ENCODE measurements around the gene EPHX1. TPM values are rescaled to one million over a fixed set of nuclear protein-coding genes. Genes with fewer than 3 reads are reported as not detected.
"Not testable (repeated sequence)": the region's sequence is repeated elsewhere in the genome, so short reads cannot be mapped to it uniquely, and the experiment has no call there.

Gene EPHX1
- total and polyA plus RNA-seq, 2 of the 8 experiments (the other 6 are each of a cell fraction or from before 2014, with no cell fraction given) = 45.3 to 79.1 TPM

DNA sequence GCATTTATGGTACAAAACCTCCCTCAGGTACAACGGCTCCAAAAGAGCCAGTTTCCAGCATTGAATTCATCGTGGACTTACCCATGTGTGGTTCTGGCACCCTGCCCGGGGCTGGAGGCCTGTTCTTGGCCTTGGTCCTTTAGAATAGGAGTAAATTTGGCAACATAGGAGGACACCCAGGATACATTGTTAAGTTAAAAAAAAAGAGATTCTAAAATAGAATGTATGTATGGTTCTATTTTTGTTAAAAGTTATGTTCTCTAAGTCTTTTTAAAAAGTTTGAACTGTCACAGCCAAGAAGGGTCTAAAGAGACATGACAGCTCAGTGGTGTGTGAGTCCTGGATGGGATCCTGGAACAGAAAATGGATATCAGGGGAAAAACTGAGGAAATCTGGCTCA, 25.9 kb downstream of the EPHX1 start:
- CTCF ChIA-PET (ENCODE audit: partially characterized antibody) = interaction anchor here (0.6 to 1.5 kb wide), 5 partner anchors 10 to 59 kb away, joined by 3 to 5 read pairs (median 3); partner anchors contain the start of gene SRP9
- POLR2A ChIA-PET (ENCODE audit: partially characterized antibody) = no interaction called here
- H2BK12ac ChIP-seq (ENCODE audit: low read depth, low read length) = no peak overlapping the region

DNA sequence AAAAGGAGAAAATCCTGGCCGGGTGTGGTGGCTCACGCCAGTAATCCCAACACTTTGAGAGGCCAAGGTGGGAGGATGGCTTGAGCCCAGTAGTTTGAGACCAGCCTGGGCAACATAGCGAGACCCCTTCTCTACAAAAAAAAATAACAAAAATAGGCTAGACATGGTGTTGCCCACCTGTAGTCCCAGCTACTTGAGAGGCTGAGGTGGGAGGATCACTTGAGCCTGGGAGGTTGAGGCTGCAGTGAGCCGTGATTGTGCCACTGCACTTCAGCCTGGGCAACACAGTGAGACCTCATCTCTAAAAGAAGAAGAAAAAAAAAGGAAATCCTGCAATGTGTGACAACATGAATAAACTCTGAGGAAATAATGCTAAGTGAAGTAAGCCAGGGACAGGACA, 26.4 kb downstream of the EPHX1 start:
- H3K27ac ChIP-seq (ENCODE audit: low read depth, low read length); FAIRE-seq; H2AK5ac ChIP-seq (ENCODE audit: low read depth, low read length); H4K91ac ChIP-seq (replicated peaks; ENCODE audit: insufficient read length, low read length); H3K4me1 ChIP-seq (replicated peaks in 1 of 4; ENCODE audit: control insufficient read depth in 3 of 4, insufficient read depth in 4 of 4, low read length in 3 of 4); H3K9ac ChIP-seq (replicated peaks in 1 of 4; ENCODE audit: extremely low read depth in 1 of 4, low read depth in 3 of 4, low read length in 3 of 4); POLR2A ChIA-PET (ENCODE audit: partially characterized antibody); H3K56ac ChIP-seq (replicated peaks; ENCODE audit: insufficient read length, low read depth, low read length); H2BK5ac ChIP-seq (ENCODE audit: low read depth, low read length); H2BK120ac ChIP-seq (replicated peaks; ENCODE audit: low read depth, low read length); H3K9me3 ChIP-seq (ENCODE audit: insufficient read depth in 2 of 2, low read depth in 1 of 2, low read length in 1 of 2); H3K18ac ChIP-seq (ENCODE audit: extremely low read depth, low read length); H4K8ac ChIP-seq (ENCODE audit: extremely low read depth, insufficient read depth, low read length); H3K4ac ChIP-seq (replicated peaks; ENCODE audit: insufficient read length, low read depth, low read length); H3K79me2 ChIP-seq (ENCODE audit: control insufficient read depth in 1 of 2, insufficient read depth in 2 of 2, low read length in 2 of 2); H3K79me1 ChIP-seq (ENCODE audit: low read depth, low read length); H2BK20ac ChIP-seq (ENCODE audit: low read length); H3K4me2 ChIP-seq (ENCODE audit: insufficient read depth in 1 of 2, low read depth in 2 of 2, low read length in 2 of 2); H3K23ac ChIP-seq (ENCODE audit: insufficient read length); H4K5ac ChIP-seq (ENCODE audit: insufficient read length, low read depth, low read length); H3K23me2 ChIP-seq (ENCODE audit: low read depth, low read length); H3K27me3 ChIP-seq (replicated peaks in 1 of 4; ENCODE audit: control insufficient read depth in 3 of 4, extremely low read depth in 1 of 4, insufficient read depth in 3 of 4, low read length in 3 of 4); H3K14ac ChIP-seq (ENCODE audit: insufficient read length); H2BK12ac ChIP-seq (ENCODE audit: low read depth, low read length); H4K20me1 ChIP-seq (replicated peaks in 1 of 2; ENCODE audit: control insufficient read depth in 1 of 2, insufficient read depth in 2 of 2, low read length in 2 of 2); H2BK15ac ChIP-seq (ENCODE audit: low read length); H3K4me3 ChIP-seq (ENCODE audit: extremely low read depth in 1 of 4, insufficient read depth in 2 of 4, low read depth in 3 of 4, low read length in 4 of 4); DNase-seq (ENCODE audit: low read depth in 1 of 2, low spot score in 2 of 2); H2AFZ ChIP-seq (ENCODE audit: low read length): not testable (repeated sequence)
- H3K36me3 ChIP-seq (ENCODE audit: control insufficient read depth in 2 of 4, insufficient read depth in 4 of 4, low read length in 3 of 4) = peaks cover 0 to 29% (median 13%) of the 10 kb centered on the region in 4 experiments; a peak in 5 of 8 replicates
- CTCF ChIA-PET (ENCODE audit: partially characterized antibody) = interaction anchor here (0.6 to 1.5 kb wide), 3 partner anchors 11 to 27 kb away, joined by 3 read pairs; no protein-coding TSS in a partner anchor
- WGBS, 2 experiments (ENCODE audit: extremely low coverage in 1 of 2, insufficient coverage in 1 of 2, insufficient read length in 1 of 2, insufficient replicate concordance in 2 of 2, low coverage in 1 of 2, low lambda C conversion rate in 2 of 2, missing lambda C conversion rate in 1 of 2) = 89% methylated on average over 4 of the region's 4 CpGs; no CpG with 5 or more reads in 1 of the 2 experiments

More for the DNA sequence above, 25.9 kb downstream of the EPHX1 start:
- no peak overlapping the region for H4K8ac ChIP-seq (ENCODE audit: extremely low read depth, insufficient read depth, low read length)
- H4K91ac ChIP-seq (replicated peaks; ENCODE audit: insufficient read length, low read length) = no peak overlapping the region
- H2AFZ ChIP-seq (ENCODE audit: low read length) = no peak overlapping the region
- H2BK15ac ChIP-seq (ENCODE audit: low read length) = no peak overlapping the region
- H3K27me3 ChIP-seq (replicated peaks in 1 of 4; ENCODE audit: control insufficient read depth in 3 of 4, extremely low read depth in 1 of 4, insufficient read depth in 3 of 4, low read length in 3 of 4) = no peaks in the 10 kb centered on the region
- no peaks in the 10 kb centered on the region; the same call in 1 of the 2 replicates for H3K23me2 ChIP-seq (ENCODE audit: low read depth, low read length)
- H3K4me1 ChIP-seq (replicated peaks in 1 of 4; ENCODE audit: control insufficient read depth in 3 of 4, insufficient read depth in 4 of 4, low read length in 3 of 4) = no peaks in the 10 kb centered on the region
- no peak for TF ChIP-seq EGR1 (IDR thresholded peaks at IDR 0.05; ENCODE audit: borderline replicate concordance, low read depth, low read length)
- H3K4ac ChIP-seq (replicated peaks; ENCODE audit: insufficient read length, low read depth, low read length) = no peak overlapping the region
- no peaks in the 10 kb centered on the region for H3K9me3 ChIP-seq (ENCODE audit: insufficient read depth in 2 of 2, low read depth in 1 of 2, low read length in 1 of 2)
- 92% methylated on average over 3 of the region's 3 CpGs; no CpG with 5 or more reads in 1 of the 2 experiments for WGBS, 2 experiments (ENCODE audit: extremely low coverage in 1 of 2, insufficient coverage in 1 of 2, insufficient read length in 1 of 2, insufficient replicate concordance in 2 of 2, low coverage in 1 of 2, low lambda C conversion rate in 2 of 2, missing lambda C conversion rate in 1 of 2)
- no peak overlapping the region for H3K4me3 ChIP-seq (ENCODE audit: extremely low read depth in 1 of 4, insufficient read depth in 2 of 4, low read depth in 3 of 4, low read length in 4 of 4)
- no peak overlapping the region for H2BK20ac ChIP-seq (ENCODE audit: low read length)
- no peak overlapping the region for H3K18ac ChIP-seq (ENCODE audit: extremely low read depth, low read length)
- no peak overlapping the region for H3K27ac ChIP-seq (ENCODE audit: low read depth, low read length)
- H3K56ac ChIP-seq (replicated peaks; ENCODE audit: insufficient read length, low read depth, low read length) = no peak overlapping the region
- no peak overlapping the region for H3K9ac ChIP-seq (replicated peaks in 1 of 4; ENCODE audit: extremely low read depth in 1 of 4, low read depth in 3 of 4, low read length in 3 of 4)
- H3K14ac ChIP-seq (ENCODE audit: insufficient read length) = no peak overlapping the region
- H3K4me2 ChIP-seq (ENCODE audit: insufficient read depth in 1 of 2, low read depth in 2 of 2, low read length in 2 of 2) = no peak overlapping the region
- H3K23ac ChIP-seq (ENCODE audit: insufficient read length) = no peak overlapping the region
- FAIRE-seq (no peak), DNase-seq (ENCODE audit: low read depth in 1 of 2, low spot score in 2 of 2) (no peak)
- H2BK120ac ChIP-seq (replicated peaks; ENCODE audit: low read depth, low read length) = no peak overlapping the region
- no peaks in the 10 kb centered on the region for H3K79me2 ChIP-seq (ENCODE audit: control insufficient read depth in 1 of 2, insufficient read depth in 2 of 2, low read length in 2 of 2)
- H2AK5ac ChIP-seq (ENCODE audit: low read depth, low read length) = no peak overlapping the region
- peaks cover 0 to 2% of the 10 kb centered on the region in 2 experiments for H4K20me1 ChIP-seq (replicated peaks in 1 of 2; ENCODE audit: control insufficient read depth in 1 of 2, insufficient read depth in 2 of 2, low read length in 2 of 2)
- no peak overlapping the region for H2BK5ac ChIP-seq (ENCODE audit: low read depth, low read length)
- no peak overlapping the region for H4K5ac ChIP-seq (ENCODE audit: insufficient read length, low read depth, low read length)
- no peaks in the 10 kb centered on the region for H3K79me1 ChIP-seq (ENCODE audit: low read depth, low read length)
- peaks cover 0 to 29% (median 14%) of the 10 kb centered on the region in 4 experiments; a peak in 5 of 8 replicates for H3K36me3 ChIP-seq (ENCODE audit: control insufficient read depth in 2 of 4, insufficient read depth in 4 of 4, low read length in 3 of 4)
